HG02610 (cell line): Measurements from ENCODE around the gene CRYGC.
"Not testable (repeated sequence)": the region's sequence is repeated elsewhere in the genome, so short reads cannot be mapped to it uniquely, and the experiment has no call there.

Source experiments
- ATAC-seq: cut with Tn5 transposase; IDR thresholded peaks from one replicate; pipeline ENCODE4 v1.9.1; 2021; ENCODE audit warnings: mild to moderate bottlenecking, moderate library complexity; ENCODE audit not compliant: unreplicated experiment

CRYGC gene

GRCh38 chr2:208138334-208138733 lies 8.7 kb upstream of the CRYGC start:
- ATAC-seq: not testable (repeated sequence)

DNA sequence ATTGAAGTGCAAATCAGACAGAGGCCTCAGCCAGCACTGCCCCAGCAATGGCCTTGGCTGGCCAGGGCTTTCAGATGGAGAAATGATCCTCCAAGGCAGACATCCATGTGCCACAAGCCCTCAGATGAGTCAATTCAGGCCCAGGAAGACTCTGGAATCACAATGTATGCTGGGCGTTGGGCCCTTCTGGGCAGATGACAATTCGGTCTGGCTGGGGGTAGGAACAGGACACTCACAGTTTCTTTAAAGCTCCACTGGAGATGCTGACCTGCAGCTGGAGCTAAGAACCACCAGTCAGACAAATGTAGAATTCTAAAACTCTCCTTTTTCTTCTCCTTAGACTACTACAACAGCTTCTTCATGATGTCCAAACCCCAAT lies 7.1 kb upstream of the CRYGC start:
- ATAC-seq: no peak

DNA sequence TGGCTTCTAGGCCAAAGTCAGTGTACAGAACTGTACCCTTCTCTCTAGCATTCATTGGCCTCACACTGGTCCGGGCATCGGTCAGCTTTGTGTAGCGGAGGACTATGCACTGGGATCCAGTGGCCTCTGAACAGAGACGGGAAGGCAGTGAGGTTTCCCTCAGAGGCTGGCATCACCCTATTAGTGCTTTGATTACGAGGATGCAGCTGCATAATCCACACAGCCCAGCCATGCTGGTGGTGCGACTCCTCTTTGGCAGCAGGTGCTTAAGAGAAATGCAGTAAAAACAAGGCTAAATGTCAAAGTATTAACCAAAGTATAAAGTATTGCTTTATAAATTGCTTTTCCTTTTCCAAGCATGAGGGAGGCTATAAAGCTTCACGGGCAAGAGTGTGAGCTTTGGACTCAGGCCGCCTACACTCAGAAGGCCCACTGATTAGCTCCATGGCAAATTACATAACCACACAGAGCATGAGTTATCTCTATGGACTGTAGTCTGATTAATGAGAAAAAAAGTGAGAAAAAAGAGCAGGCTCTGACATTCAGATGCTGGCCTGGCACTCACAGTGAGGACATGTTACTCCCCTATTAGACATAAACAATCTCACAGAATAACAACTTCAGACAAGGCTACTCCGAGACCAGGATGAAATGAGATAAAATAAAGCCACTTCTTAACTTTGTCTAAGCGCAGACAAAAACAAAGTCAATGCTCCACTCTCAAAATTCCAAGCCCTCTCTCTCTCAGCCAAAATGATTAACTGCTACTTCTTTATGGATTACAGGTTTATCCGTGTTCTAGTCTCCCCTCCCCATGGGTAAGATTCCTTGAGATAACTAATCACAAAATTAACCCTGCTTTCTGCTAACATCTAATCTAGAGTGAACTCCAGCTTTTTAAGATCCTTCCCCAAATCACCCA lies 6.4 kb upstream of the CRYGC start:
- no peak for ATAC-seq

DNA sequence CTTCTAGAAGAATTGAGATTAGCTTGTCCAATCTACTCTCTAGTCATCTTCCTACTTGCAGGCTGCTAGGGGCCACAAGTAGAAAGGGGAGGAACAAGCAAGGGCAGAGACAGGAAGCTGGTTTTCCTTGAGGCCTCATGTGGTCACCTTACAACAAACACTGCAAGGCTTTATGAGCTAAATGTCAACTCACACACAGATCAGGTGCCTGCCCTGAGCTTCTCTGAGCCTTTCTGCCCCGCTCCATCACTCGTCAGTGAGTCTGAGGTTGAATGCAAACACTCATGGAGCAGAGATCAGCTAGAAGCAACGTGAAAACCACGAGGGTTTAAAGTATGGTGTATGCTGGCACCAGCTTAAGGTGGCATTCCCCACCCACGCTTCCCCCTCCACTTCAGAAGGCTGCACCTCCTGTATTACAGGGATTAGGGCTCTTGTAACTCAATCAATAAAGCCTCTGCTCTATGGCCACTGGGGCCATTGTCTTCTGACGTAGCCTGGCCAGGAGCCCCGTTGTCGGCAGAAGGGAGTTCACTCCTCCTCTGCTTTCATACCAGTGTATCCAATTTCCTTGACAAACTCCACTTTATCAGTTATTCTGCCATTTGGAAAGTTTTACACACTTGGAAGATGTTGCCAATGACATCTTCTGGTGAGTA lies 5.4 kb upstream of the CRYGC start:
- ATAC-seq: peak; percentile 57

GRCh38 chr2:208130712-208131110 lies 1.1 kb upstream of the CRYGC start:
- no peak for ATAC-seq

DNA sequence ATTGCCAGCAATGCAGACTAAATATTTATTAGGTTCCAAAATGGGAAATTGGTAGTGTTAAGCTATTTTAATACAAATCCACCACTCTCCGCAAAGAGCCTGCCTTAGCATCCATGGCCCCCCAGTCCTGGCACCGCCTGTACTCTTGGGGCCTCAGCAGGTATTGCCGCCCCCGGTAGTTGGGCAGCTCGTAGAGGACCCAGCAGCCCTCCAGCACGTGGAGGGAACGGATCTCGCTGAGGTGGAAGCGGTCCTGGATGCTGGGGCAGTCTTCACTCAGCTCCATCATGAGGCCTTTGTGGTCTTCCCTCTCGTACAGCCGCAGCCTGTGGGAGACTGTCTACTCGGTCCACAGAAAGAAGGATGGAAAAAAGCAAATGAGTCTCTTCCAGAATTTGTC lies 1.5 kb downstream of the CRYGC start:
- ATAC-seq: no peak

DNA sequence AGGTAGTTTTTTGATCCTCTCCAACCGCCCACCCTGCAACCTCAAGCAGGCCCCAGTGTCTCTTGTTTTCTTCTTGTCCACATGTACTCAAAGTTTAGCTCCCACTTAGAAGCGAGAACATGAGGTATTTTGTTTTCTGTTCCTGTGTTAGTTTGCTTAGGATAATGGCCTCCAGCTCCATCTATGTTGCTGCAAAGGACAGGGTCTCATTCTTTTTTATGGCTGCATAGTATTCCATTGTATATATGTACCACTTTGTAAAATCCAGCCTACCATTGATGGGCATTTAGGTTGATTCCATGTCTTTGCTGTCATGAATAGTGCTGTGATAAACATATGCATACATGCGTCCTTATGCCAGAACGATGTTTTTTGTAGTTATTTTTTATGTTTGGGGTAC lies 2.5 kb downstream of the CRYGC start:
- no peak for ATAC-seq

DNA sequence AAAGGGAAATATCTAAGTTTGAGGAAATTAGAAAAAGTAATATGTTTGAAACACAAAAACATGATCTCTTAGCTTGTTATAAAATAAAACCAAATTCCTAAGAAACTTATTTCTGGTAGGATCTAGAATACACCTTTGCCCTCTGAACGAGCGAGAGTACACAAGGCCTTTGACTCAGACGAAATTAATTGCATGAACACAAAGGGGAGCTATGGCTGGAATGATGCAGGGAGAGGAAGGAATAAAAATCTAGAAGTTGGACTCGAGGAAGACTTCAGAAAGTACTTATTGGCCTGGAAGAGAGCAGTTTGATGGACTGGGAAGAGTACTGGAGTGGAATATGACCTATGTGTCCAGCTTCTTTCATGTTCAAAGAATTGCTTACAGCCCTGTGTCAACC lies 4.4 kb downstream of the CRYGC start:
- ATAC-seq: no peak

DNA sequence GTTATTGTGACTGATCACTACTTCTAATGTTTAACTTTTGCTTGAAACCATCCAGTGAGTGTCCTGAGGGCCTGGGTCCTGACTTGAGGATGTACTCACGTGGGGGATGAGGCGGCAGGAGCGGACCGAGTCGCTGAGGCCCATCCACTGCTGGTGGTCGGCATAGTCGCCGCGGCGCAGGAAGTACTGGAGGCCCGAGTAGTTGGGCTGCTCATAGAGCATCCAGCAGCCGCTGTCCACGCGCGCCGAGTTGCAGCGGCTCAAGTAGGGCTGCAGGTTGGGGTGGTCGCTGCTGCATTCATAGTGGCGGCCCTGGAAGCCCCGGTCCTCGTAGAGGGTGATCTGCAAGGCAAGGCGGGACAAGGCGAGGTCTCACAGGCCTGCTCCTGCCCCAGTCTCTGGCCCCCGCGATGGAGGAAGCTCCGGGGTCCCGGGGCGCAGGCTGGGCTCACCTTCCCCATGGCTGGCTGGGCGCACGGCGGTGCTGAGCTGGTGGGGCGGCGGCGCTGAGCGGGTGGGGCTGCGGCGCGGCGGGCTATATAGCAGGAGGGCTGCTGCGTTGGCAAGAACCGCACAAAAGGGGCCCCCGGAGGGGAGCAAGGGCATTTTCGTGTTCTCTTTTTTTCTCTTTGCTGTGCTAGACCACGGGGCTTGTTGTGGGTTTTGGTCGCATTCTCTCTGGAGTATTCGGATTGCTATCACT lies 5.5 kb downstream of the CRYGC start, which contains the start of gene CRYGD:
TSS of gene CRYGD (minus strand) at position 512 of the 703 bp plus-strand sequence. CDS start at position 461, 51 bp downstream.
- not testable (repeated sequence) for ATAC-seq

GRCh38 chr2:208122248-208122647 lies 7.4 kb downstream of the CRYGC start:
- no peak for ATAC-seq

GRCh38 chr2:208118918-208119317 lies 10.7 kb downstream of the CRYGC start:
- no peak for ATAC-seq

- not testable (repeated sequence) for ATAC-seq
Measured at GRCh38 chr2:208117390-208117789, 12.2 kb downstream of the CRYGC start.

GRCh38 chr2:208112969-208113368 lies 16.7 kb downstream of the CRYGC start:
- ATAC-seq: no peak

DNA sequence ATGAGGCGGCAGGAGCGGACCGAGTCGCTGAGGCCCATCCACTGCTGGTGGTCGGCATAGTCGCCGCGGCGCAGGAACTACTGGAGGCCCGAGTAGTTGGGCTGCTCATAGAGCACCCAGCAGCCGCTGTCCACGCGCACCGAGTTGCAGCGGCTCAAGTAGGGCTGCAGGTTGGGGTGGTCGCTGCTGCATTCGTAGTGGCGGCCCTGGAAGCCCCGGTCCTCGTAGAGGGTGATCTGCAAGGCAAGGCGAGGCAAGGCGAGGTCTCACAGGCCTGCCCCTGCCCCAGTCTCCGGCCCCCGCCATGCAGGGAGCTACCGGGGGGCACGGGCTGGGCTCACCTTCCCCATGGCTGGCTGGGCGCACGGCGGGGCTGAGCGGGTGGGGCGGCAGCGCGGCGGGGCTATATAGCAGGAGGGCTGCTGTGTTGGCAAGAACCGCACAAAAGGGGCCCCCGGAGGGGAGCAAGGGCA lies 17.3 kb downstream of the CRYGC start:
- not testable (repeated sequence) for ATAC-seq

GRCh38 chr2:208103616-208104015 lies 26.0 kb downstream of the CRYGC start:
- ATAC-seq: no peak

GRCh38 chr2:208101716-208102631 lies 27.7 kb downstream of the CRYGC start:
- no peak for ATAC-seq

- ATAC-seq: no peak
Measured at GRCh38 chr2:208099682-208100470, 29.8 kb downstream of the CRYGC start.

GRCh38 chr2:208098701-208099100 lies 30.9 kb downstream of the CRYGC start:
- not testable (repeated sequence) for ATAC-seq

GRCh38 chr2:208098267-208098666 lies 31.4 kb downstream of the CRYGC start:
- no peak for ATAC-seq
